Osteocyte (in vitro differentiated cells): ENCODE results near the gene KNTC1. TPM values are rescaled to one million over a fixed set of nuclear protein-coding genes. Genes with fewer than 3 reads are reported as not detected.

ENCODE experiments used
- DNase-seq: peaks from one replicate; pipeline ENCODE4 v3.0.0; 2021; ENCODE audit warnings: mixed read lengths; ENCODE audit not compliant: unreplicated experiment; ENCODE audit errors: extremely low spot score
- H3K27ac Mint-ChIP-seq: one replicate; pipeline ENCODE4 v1.8.0; 2021; ENCODE audit warnings: mild to moderate bottlenecking, mixed read lengths; ENCODE audit not compliant: unreplicated experiment
- H3K27me3 Mint-ChIP-seq: one replicate; pipeline ENCODE4 v1.8.0; 2021; ENCODE audit warnings: mixed read lengths; ENCODE audit not compliant: unreplicated experiment
- H3K36me3 Mint-ChIP-seq: one replicate; pipeline ENCODE4 v1.8.0; 2021; ENCODE audit warnings: mixed read lengths; ENCODE audit not compliant: unreplicated experiment
- H3K4me1 Mint-ChIP-seq: one replicate; pipeline ENCODE4 v1.8.0; 2021; ENCODE audit warnings: mixed read lengths; ENCODE audit not compliant: unreplicated experiment
- H3K4me3 Mint-ChIP-seq: one replicate; pipeline ENCODE4 v1.8.0; 2021; ENCODE audit warnings: mild to moderate bottlenecking, moderate library complexity, mixed read lengths; ENCODE audit not compliant: unreplicated experiment
- H3K9me3 Mint-ChIP-seq: one replicate; pipeline ENCODE4 v1.8.0; 2021; ENCODE audit warnings: mixed read lengths; ENCODE audit not compliant: unreplicated experiment
- CTCF ChIP-seq: fragments of 200-600 bp; sonication (generic); IDR thresholded peaks from 2 replicates; pipeline ENCODE4 v1.5.0; 2021; ENCODE audit warnings: antibody characterized with exemption, mild to moderate bottlenecking, moderate library complexity
- total RNA-seq: library from RNA; stranded (reverse); gene quantifications from 2 replicates; pipeline ENCODE4 v1.2.1, GENCODE V29; 2021

The KNTC1 gene
- total RNA-seq, 1 donor from 2014 or later, result 14.1 TPM

DNA sequence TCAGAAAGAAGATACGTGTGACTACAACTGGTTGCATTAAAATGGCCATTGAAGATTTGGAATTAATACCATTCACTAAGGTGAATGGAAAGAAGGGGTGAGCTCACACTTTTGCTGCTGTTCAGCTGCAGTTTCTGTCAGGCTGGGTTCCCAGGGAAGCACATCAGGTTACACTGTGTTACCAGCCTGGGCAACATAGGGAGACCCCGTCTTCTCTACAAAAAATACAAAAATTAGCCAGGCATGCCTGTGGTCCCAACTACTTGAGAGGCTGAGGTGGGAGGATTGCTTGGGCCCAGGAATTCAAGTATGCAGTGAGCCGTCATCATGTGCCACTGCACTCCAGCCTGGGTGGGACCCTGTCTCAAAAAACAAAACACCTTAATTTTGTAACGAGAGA is 13.4 kb upstream of the KNTC1 start:
- no peak overlapping the region for H3K27ac Mint-ChIP-seq
- H3K27me3 Mint-ChIP-seq, result no peaks in the 10 kb centered on the region
- H3K4me3 Mint-ChIP-seq, result no peak overlapping the region
- no peak for TF ChIP-seq CTCF
- peaks cover 16% of the 10 kb centered on the region for H3K4me1 Mint-ChIP-seq
- H3K9me3 Mint-ChIP-seq, result no peaks in the 10 kb centered on the region
- peaks cover 63% of the 10 kb centered on the region for H3K36me3 Mint-ChIP-seq
- DNase-seq, result no peak

- peaks cover 29% of the 10 kb centered on the region for H3K4me1 Mint-ChIP-seq
Measured at GRCh38 chr12:122515275-122515674, 11.8 kb upstream of the KNTC1 start.

GRCh38 chr12:122516544-122517361 is 10.3 kb upstream of the KNTC1 start:
- Mint-ChIP-seq H3K36me3 (peaks cover 70% of the 10 kb centered on the region), H3K27ac (peak overlapping the region; percentile 66), H3K4me1 (peaks cover 37% of the 10 kb centered on the region), H3K4me3 (no peak overlapping the region), H3K9me3 (no peaks in the 10 kb centered on the region), H3K27me3 (no peaks in the 10 kb centered on the region)
- DNase-seq, result no peak
- no peak for TF ChIP-seq CTCF

More at GRCh38 chr12:122515275-122515674, 11.8 kb upstream of the KNTC1 start:
- Mint-ChIP-seq H3K27me3 (no peaks in the 10 kb centered on the region), H3K4me3 (no peak overlapping the region), H3K27ac (peak overlapping the region; percentile 10), H3K36me3 (peaks cover 67% of the 10 kb centered on the region), H3K9me3 (no peaks in the 10 kb centered on the region)
- no peak for DNase-seq
- no peak for TF ChIP-seq CTCF

DNA sequence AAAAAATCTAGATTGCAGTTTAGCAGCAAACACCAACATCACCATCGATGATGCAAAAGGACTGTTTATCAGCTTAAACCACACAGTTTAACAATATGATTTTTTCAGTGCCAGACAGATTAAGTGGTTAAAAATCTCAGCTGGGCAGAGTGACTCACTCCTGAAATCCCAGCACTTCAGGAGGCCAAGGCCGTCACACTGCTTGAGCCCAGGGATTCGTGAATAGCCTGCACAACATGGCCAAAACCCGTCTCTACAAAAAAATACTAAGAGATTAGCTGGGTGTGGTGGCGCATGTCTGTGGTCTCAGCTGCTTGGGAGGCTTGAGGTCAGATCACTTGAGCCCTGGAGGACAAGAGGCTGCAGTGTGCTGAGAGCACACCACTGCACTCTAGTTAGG is 9.2 kb upstream of the KNTC1 start:
- no peak for TF ChIP-seq CTCF
- peaks cover 71% of the 10 kb centered on the region for H3K36me3 Mint-ChIP-seq
- DNase-seq, result no peak
- peak overlapping the region; percentile 66 for H3K27ac Mint-ChIP-seq
- peaks cover 46% of the 10 kb centered on the region for H3K4me1 Mint-ChIP-seq
- no peak overlapping the region for H3K4me3 Mint-ChIP-seq
- H3K9me3 Mint-ChIP-seq, result no peaks in the 10 kb centered on the region
- H3K27me3 Mint-ChIP-seq, result no peaks in the 10 kb centered on the region

- Mint-ChIP-seq H3K36me3 (peaks cover 66% of the 10 kb centered on the region), H3K27me3 (no peaks in the 10 kb centered on the region), H3K4me1 (peaks cover 56% of the 10 kb centered on the region), H3K27ac (peak overlapping the region; percentile 67), H3K9me3 (no peaks in the 10 kb centered on the region), H3K4me3 (peak overlapping the region; percentile 5)
- no peak for TF ChIP-seq CTCF
- no peak for DNase-seq
Measured at GRCh38 chr12:122518908-122519307, 8.1 kb upstream of the KNTC1 start.
